Middle frontal gyrus (tissue), 1 donor: ENCODE results near the gene LIME1.

Experiments
- DNase-seq: peaks from one replicate; pipeline ENCODE4 v3.0.0-alpha.2; 2015; ENCODE audit warnings: low spot score; ENCODE audit errors: extremely low spot score

Gene LIME1

DNA sequence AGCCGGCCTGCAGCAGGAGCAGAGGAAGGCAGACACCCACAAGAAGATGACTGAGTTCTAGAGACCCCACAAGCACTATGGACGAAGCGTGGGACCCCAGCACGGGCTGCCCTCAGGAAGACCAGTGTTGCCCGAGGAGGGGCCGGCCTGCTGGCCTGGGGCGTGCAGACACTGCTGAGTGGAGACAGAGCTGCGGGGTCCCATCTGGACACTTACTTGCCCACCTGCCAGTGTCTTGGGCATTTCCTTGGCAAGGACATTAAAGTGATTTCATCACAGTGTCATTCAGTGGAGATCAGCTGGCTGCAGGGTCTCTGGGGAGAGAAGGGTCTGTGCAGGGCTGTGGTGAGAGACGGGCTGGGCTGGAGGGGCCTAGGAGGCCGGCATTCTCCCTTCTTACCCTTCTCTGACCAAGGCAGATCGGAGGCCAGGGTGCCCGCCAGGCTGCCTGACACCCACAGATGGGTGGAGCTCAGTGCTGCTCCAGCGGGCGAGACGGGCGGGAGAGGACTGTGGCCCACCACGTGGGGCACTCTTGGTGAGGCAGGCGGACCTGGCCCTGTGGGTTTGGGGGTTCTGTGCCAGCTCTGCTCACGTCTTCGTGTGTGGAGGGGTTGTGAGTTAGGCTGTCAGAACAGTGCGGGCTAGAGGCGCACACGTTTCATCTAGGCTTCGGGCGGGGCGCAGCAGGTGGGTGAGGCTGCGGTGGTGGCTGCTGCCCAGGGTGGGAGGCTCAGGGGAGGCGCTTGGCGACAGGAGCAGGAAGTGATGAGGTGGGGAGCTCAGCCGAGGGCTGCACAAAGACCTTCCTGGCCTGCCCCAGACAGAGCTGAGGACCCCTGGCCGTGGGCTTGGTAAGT lies at the start of gene LIME1:
Gene LIME1 (plus strand): TSS at position 806 of the 860 bp plus-strand sequence. CDS start 886 bp downstream, outside the sequence.
- no peak for DNase-seq

- DNase-seq: no peak
These were observed 48.9 kb upstream of the LIME1 start for GRCh38 chr20:63687419-63688178.

GRCh38 chr20:63688228-63689045 lies 48.0 kb upstream of the LIME1 start:
- no peak for DNase-seq

- no peak for DNase-seq
These were observed 47.1 kb upstream of the LIME1 start for GRCh38 chr20:63689046-63690002.

DNA sequence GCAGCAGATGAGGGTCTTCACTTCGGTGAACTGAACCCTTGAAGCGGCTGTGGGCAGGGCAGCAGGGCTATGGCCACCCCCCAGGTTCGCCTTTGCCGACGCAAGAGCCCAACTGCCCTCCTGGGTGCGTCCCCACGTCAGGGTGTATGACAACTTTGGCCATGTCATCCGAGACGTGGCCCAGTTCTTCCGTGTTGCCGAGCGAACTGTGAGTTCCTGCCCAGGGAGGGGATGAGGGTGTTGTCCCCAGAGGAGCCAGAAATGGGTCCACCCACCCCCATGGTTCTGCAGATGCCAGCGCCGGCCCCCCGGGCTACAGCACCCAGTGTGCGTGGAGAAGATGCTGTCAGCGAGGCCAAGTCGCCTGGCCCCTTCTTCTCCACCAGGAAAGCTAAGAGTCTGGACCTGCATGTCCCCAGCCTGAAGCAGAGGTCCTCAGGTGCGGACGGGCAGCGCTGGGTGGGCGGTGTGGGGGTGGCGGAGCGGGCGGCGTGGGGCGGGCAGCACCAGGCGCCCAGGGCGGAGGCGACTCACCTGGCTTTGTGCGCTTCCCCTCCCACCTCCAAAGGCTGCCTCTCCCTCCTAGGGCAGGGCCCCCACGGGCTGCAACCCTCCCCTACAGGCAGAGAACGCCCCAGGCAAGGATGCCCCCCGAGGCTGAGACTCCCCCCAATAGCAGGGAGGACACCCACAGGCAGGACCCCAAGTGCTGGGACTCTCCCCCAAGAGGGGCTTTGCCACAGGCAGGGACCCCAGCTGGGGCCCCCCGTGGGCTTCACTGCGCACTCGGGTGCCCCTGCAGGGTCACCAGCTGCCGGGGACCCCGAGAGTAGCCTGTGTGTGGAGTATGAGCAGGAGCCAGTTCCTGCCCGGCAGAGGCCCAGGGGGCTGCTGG lies 46.2 kb upstream of the LIME1 start:
- no peak for DNase-seq

DNA sequence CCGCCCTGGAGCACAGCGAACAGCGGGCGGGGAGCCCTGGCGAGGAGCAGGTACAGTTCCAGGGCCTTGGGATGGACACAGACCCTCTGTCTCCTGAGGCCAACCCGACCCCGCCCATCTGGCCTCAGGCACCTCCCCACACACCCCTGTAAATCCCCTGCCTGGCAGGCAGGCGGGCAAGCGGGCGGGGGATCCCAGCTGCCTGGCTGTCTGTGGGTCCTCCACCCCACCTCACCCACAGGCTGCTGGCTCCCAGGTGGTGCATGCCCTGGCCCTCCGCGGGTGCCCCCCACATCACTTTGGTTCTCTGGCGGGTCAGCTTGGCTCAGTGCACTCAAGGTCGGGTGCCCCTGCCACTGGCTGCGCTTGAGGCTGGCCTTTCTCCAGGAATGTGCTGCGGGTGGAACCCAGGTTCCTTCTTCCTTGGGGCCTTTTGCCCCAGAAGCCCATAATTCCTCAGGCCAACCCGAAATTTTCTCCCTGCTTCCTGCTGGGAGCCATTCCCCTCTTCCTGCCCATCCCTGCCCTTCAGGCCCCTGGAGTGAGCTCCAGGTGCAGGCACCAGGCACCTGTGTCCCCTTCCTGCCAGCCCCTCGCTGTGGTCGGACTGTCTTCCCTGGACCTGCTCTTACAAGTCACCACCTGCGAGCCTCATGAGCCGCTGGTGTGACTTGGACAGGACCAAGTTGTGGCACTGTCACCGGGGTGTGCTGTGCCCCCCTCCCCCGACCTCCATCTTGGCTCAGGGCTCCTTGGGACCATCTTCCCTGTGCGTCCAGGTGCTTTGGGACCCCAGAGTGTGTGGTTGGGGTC lies 45.4 kb upstream of the LIME1 start:
- no peak for DNase-seq

GRCh38 chr20:63691711-63692435 lies 44.6 kb upstream of the LIME1 start:
- DNase-seq: no peak

- no peak for DNase-seq
These were observed 43.9 kb upstream of the LIME1 start for GRCh38 chr20:63692436-63693082.

- no peak for DNase-seq
These were observed 43.3 kb upstream of the LIME1 start for GRCh38 chr20:63693083-63693732.

DNA sequence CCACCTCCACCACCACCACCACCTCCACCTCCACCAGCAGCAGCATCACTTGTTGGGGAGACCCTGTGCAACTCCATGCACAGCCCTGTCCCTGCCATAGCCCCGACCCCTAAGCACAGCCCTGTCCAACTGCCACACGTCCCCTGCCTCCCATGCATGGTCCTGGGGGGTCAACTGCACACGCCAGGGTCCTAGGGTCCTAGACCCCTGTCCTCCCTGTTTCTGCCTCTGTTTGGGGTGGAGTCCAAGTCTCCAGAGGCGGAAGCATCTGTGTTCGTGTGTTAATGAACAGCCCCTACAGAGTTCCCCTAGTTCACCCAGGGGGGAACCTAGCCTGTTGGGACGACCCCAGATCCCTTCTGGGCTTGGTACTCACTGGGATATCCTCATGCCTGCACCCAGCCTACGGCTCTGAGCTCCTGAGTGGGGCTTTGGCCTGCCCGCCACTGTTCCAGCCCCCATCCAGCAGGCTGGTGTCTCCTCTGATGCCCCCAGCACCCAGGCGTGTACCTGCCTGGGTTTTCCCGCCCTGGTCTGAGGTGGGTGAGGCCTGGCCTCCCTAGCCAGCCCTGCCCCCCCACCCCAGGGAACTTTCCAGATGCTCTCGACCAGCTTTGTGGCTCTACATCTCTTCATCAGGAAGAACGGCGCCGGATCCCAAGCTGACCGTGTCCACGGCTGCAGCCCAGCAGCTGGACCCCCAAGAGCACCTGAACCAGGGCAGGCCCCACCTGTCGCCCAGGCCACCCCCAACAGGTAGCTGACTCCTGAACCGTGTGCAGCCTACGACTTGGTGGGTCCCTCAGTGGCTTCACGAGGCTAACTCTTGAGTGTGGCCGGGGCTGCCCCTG lies 42.5 kb upstream of the LIME1 start:
- DNase-seq: no peak

- no peak for DNase-seq
These were observed 41.7 kb upstream of the LIME1 start for GRCh38 chr20:63694584-63695423.

DNA sequence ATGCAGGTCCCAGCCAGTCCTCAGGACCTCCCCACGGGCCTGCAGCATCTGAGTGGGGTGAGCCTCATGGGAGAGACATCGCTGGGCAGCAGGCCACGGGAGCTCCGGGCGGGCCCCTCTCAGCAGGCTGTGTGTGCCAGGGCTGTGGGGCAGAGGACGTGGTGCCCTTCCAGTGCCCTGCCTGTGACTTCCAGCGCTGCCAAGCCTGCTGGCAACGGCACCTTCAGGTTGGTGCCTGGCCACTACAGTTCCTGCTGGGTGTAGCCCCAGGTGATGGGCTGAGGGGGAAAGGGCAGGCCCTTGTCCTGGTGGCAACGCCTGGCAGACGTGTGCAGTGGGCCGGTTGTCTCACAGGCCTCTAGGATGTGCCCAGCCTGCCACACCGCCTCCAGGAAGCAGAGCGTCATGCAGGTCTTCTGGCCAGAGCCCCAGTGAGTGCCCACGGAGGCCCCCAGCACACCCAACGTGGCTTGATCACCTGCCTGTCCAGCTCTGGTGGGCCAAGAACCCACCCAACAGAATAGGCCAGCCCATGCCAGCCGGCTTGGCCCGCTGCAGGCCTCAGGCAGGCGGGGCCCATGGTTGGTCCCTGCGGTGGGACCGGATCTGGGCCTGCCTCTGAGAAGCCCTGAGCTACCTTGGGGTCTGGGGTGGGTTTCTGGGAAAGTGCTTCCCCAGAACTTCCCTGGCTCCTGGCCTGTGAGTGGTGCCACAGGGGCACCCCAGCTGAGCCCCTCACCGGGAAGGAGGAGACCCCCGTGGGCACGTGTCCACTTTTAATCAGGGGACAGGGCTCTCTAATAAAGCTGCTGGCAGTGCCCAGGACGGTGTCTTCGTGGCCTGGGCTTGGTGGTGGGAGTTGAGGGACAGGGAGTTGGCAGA lies 40.8 kb upstream of the LIME1 start:
- no peak for DNase-seq

DNA sequence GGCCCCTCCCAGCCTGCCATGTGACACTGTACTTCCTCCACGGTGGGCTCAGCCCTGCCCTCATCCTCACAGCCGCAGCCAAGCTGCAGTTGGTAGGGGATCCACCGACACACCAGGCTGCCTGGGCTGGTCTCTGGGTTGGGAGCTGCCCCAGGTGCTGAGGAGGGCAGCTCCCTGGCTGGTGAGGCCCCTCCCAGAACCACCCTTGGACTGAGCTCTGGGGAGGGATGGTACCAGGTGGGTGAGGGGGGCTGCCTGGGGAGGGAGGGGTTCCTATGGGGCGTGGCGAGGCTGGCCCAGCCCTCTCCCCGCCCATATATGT lies 40.2 kb upstream of the LIME1 start:
- no peak for DNase-seq

GRCh38 chr20:63696628-63697356 lies 39.7 kb upstream of the LIME1 start, which contains the start of gene TNFRSF6B:
TSS of gene TNFRSF6B (plus strand) at chr20:63696652. CDS start at chr20:63696768, 116 bp downstream.
- DNase-seq: no peak
